SK-N-MC (cell line): ENCODE results near the gene FOXD4L6.
"Not testable (repeated sequence)": the region's sequence is repeated elsewhere in the genome, so short reads cannot be mapped to it uniquely, and the experiment has no call there.

Source experiments
- EZH2 ChIP-seq: fragments of 200-600 bp; sonication (generic); IDR thresholded peaks from one replicate; pipeline ENCODE4 v1.6.1; 2017; ENCODE audit warnings: antibody characterized with exemption
- FOXP2 ChIP-seq: optimal IDR thresholded peaks from 2 replicates; pipeline ENCODE3; 2011; ENCODE audit warnings: mild to moderate bottlenecking, moderate library complexity; ENCODE audit not compliant: insufficient read depth; ENCODE audit errors: extremely low read length, control extremely low read depth
- POLR2AphosphoS5 ChIP-seq: IDR thresholded peaks from 2 replicates; pipeline ENCODE4 v1.6.1; 2012; ENCODE audit warnings: mild to moderate bottlenecking, low read depth, low read length, borderline replicate concordance

- not testable (repeated sequence) for TF ChIP-seq EZH2, POLR2AphosphoS5, FOXP2
Measured at GRCh38 chr9:41113348-41113747, 15.1 kb downstream of the FOXD4L6 start.
